Keratinocyte (primary cell): ENCODE results near the gene UCN3.

Source experiments
- EZH2 ChIP-seq: IDR thresholded peaks from one replicate; pipeline ENCODE4 v1.6.1; 2012; ENCODE audit warnings: inconsistent platforms, mild to moderate bottlenecking, low read length, moderate library complexity
- TF ChIP-seq, protein P1 (sequence below), 3 experiments: IDR thresholded peaks in 1 of 3; conservative IDR thresholded peaks in 1 of 3; optimal IDR thresholded peaks in 1 of 3; 2 replicates in 2 of 3; 3 replicates in 1 of 3; pipeline versions ENCODE3 to v1.5.1; 2011; ENCODE audit warnings: low read length in 3 of 3, mild to moderate bottlenecking in 3 of 3, moderate library complexity in 2 of 3, control low read depth in 1 of 3, inconsistent platforms in 1 of 3; ENCODE audit not compliant: insufficient read depth in 2 of 3; ENCODE audit errors: extremely low read depth in 1 of 3

DNA sequence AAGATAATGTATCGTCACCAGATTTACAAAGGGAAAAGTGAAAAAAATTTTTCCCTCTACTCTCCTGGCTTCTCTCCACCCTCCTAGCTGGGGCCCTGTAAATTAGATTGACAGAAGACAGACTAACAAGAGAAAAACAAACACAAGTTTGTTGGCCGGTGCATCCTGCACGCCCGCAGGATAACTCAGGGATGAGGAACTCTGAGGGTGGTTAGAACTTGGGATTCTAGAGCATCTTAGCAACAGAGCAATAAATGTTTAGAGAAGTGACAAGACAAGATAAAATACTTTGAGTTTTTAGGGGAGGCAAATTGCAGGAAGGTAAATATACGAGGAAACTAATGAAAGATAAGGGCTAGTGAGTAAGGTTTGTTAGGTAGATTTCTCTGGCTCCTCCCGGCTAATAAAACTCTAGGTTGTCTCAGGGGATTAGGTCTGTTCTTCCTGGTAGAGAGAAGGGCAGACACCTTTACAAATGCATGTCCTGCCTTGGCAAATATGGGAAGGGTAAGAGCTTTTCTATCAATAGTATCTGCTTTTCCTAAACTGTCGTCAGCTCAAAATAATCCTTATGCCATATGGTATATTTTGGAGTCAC lies 4.3 kb upstream of the UCN3 start:
- TF ChIP-seq, protein P1, sequence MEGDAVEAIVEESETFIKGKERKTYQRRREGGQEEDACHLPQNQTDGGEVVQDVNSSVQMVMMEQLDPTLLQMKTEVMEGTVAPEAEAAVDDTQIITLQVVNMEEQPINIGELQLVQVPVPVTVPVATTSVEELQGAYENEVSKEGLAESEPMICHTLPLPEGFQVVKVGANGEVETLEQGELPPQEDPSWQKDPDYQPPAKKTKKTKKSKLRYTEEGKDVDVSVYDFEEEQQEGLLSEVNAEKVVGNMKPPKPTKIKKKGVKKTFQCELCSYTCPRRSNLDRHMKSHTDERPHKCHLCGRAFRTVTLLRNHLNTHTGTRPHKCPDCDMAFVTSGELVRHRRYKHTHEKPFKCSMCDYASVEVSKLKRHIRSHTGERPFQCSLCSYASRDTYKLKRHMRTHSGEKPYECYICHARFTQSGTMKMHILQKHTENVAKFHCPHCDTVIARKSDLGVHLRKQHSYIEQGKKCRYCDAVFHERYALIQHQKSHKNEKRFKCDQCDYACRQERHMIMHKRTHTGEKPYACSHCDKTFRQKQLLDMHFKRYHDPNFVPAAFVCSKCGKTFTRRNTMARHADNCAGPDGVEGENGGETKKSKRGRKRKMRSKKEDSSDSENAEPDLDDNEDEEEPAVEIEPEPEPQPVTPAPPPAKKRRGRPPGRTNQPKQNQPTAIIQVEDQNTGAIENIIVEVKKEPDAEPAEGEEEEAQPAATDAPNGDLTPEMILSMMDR (optimal IDR thresholded peaks at IDR 0.05 in 1 of 3, IDR thresholded peaks at IDR 0.05 in 1 of 3, conservative IDR thresholded peaks at IDR 0.05 in 1 of 3; ENCODE audit: extremely low read depth in 1 of 3, insufficient read depth in 2 of 3, low read length in 3 of 3), result no peak
- no peak for TF ChIP-seq EZH2
